ENCODE results near the gene MACO1.

- TF ChIP-seq CTCF (IDR thresholded peaks at IDR 0.05) (no peak), EP300 (IDR thresholded peaks at IDR 0.05) (no peak), POLR2AphosphoS5 (IDR thresholded peaks at IDR 0.05) (no peak), POLR2A (IDR thresholded peaks at IDR 0.05) (no peak)
Measured at GRCh38 chr1:25500694-25501093, 70.0 kb downstream of the MACO1 start.

Measured in upper lobe of left lung (tissue), 4 donors.